IPS-18a (cell line): ENCODE results near the gene LILRB5.
"Not testable (repeated sequence)": the region's sequence is repeated elsewhere in the genome, so short reads cannot be mapped to it uniquely, and the experiment has no call there.

ENCODE experiments used
- H3K27ac ChIP-seq: one replicate; pipeline ENCODE4 v1.5.1; 2013; ENCODE audit warnings: low read length
- H3K27me3 ChIP-seq: one replicate; pipeline ENCODE4 v1.6.1; 2013; ENCODE audit warnings: mild to moderate bottlenecking, low read length; ENCODE audit not compliant: control insufficient read depth, insufficient read depth
- H3K36me3 ChIP-seq: one replicate; pipeline ENCODE4 v1.6.1; 2013; ENCODE audit warnings: low read depth, low read length; ENCODE audit not compliant: control insufficient read depth
- H3K4me1 ChIP-seq: one replicate; pipeline ENCODE4 v1.6.1; 2013; ENCODE audit warnings: low read depth, low read length; ENCODE audit not compliant: control insufficient read depth
- H3K4me3 ChIP-seq: one replicate; pipeline ENCODE4 v1.5.1; 2013; ENCODE audit warnings: low read length
- H3K9ac ChIP-seq: one replicate; pipeline ENCODE4 v1.6.1; 2013; ENCODE audit warnings: mild to moderate bottlenecking, low read length, moderate library complexity
- H3K9me3 ChIP-seq: one replicate; pipeline ENCODE4 v1.6.1; 2013; ENCODE audit warnings: low read depth, low read length; ENCODE audit not compliant: control insufficient read depth

LILRB5 gene

GRCh38 chr19:54207676-54207982, 49.4 kb downstream of the LILRB5 start:
- no peak overlapping the region for H3K27ac ChIP-seq
- H3K36me3 ChIP-seq = peaks cover 58% of the 10 kb centered on the region
- no peak overlapping the region for H3K9ac ChIP-seq
- H3K9me3 ChIP-seq = no peaks in the 10 kb centered on the region
- no peaks in the 10 kb centered on the region for H3K27me3 ChIP-seq
- H3K4me1 ChIP-seq = peaks cover 11% of the 10 kb centered on the region
- H3K4me3 ChIP-seq = no peak overlapping the region

DNA sequence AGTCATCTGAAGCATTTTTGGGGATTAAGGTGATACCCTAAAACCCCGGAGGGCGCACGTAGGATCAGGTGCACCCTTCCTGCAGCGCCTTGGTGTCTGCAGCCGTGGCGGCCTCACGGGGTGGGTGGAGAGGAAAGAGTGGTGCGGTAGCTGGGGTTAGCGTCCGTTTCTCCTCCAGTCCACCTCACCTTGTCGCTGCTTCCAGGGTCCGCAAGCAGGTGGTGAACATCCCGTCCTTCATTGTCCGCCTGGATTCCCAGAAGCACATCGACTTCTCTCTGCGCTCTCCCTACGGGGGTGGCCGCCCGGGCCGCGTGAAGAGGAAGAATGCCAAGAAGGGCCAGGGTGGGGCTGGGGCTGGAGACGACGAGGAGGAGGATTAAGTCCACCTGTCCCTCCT, 49.9 kb downstream of the LILRB5 start:
- H3K9me3 ChIP-seq, H3K4me3 ChIP-seq, H3K27ac ChIP-seq, H3K27me3 ChIP-seq, H3K9ac ChIP-seq: not testable (repeated sequence)
- peaks cover 15% of the 10 kb centered on the region for H3K4me1 ChIP-seq
- peaks cover 62% of the 10 kb centered on the region for H3K36me3 ChIP-seq

DNA sequence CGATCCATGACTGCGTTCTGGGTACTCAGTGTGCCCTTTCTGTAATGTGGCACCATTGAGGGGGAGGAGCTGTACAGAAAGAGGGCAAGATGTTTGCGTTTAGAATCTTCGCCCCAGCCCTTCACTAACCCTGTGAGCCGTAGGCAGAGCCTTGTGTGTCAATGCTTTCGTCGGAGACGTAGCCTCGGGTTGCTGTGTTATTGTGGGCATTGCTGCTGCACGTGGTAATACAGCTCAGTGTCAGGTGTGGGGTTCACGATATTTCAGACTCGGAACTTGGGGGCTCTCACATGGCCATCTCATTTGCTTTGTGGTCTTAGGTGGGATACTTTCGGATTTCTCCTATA, 50.3 kb downstream of the LILRB5 start:
- peaks cover 19% of the 10 kb centered on the region for H3K4me1 ChIP-seq
- peaks cover 66% of the 10 kb centered on the region for H3K36me3 ChIP-seq
- H3K27me3 ChIP-seq = no peaks in the 10 kb centered on the region
- H3K4me3 ChIP-seq = no peak overlapping the region
- no peaks in the 10 kb centered on the region for H3K9me3 ChIP-seq
- H3K9ac ChIP-seq = no peak overlapping the region
- H3K27ac ChIP-seq = no peak overlapping the region

- Histone ChIP-seq H3K4me3 (no peak overlapping the region), H3K9ac (no peak overlapping the region), H3K4me1 (peaks cover 19% of the 10 kb centered on the region), H3K27me3 (no peaks in the 10 kb centered on the region), H3K27ac (no peak overlapping the region), H3K36me3 (peaks cover 71% of the 10 kb centered on the region), H3K9me3 (no peaks in the 10 kb centered on the region)
These were observed 50.8 kb downstream of the LILRB5 start for GRCh38 chr19:54206030-54206830.

- Histone ChIP-seq H3K4me3 (peak overlapping the region; percentile 5), H3K4me1 (peaks cover 19% of the 10 kb centered on the region), H3K36me3 (peaks cover 71% of the 10 kb centered on the region), H3K27ac (no peak overlapping the region), H3K9me3 (no peaks in the 10 kb centered on the region), H3K9ac (peak overlapping the region; percentile 14), H3K27me3 (no peaks in the 10 kb centered on the region)
These were observed 52.2 kb downstream of the LILRB5 start for GRCh38 chr19:54204767-54205468.

- H3K9me3 ChIP-seq = no peaks in the 10 kb centered on the region
- no peaks in the 10 kb centered on the region for H3K27me3 ChIP-seq
- peaks cover 19% of the 10 kb centered on the region for H3K4me1 ChIP-seq
- peak overlapping the region; percentile 77 for H3K4me3 ChIP-seq
- H3K9ac ChIP-seq = peak overlapping the region; percentile 96
- peaks cover 69% of the 10 kb centered on the region for H3K36me3 ChIP-seq
- H3K27ac ChIP-seq = no peak overlapping the region
These were observed 53.9 kb downstream of the LILRB5 start for GRCh38 chr19:54203151-54203611.

DNA sequence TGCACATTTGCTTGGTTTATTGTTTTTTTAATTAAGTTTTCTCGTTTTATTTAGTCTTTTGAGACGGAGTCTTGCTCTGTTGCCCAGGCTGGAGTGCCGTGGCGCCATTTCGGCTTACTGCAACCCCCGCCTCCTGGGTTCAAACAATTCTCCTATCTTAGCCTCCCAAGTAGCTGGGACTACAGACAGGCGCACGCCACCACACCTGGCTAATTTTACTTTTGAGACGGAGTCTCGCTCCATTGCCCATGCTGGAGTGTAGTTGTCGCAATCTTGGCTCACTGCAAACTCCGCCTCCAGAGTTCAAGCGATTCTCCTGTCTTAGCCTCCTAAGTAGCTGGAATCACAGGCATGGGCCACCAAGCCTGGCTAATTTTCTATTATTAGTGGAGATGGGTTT, 55.1 kb downstream of the LILRB5 start:
- Histone ChIP-seq H3K4me3 (peak overlapping the region; percentile 77), H3K4me1 (peaks cover 19% of the 10 kb centered on the region), H3K9ac (peak overlapping the region; percentile 96), H3K36me3 (peaks cover 57% of the 10 kb centered on the region), H3K27ac (no peak overlapping the region), H3K27me3 (no peaks in the 10 kb centered on the region), H3K9me3 (no peaks in the 10 kb centered on the region)

GRCh38 chr19:54201172-54201701, 55.8 kb downstream of the LILRB5 start:
- Histone ChIP-seq H3K27me3 (no peaks in the 10 kb centered on the region), H3K27ac (peak overlapping the region; percentile 93), H3K9me3 (no peaks in the 10 kb centered on the region), H3K36me3 (peaks cover 50% of the 10 kb centered on the region), H3K4me1 (peaks cover 19% of the 10 kb centered on the region), H3K4me3 (peak overlapping the region; percentile 77), H3K9ac (peak overlapping the region; percentile 96)
